Adrenal gland (tissue), 5 donors: ENCODE measurements around the gene POLL.

ENCODE experiments used
- CTCF ChIP-seq, 6 experiments: fragments of 450-650 bp in 4 of 6; fragments of 200-600 bp in 2 of 6; sonication (generic) in 1 of 6; IDR thresholded peaks; 1 replicate in 5 of 6; 2 replicates in 1 of 6; pipeline versions ENCODE4 v1.5.1 to v1.8.0; 2016 to 2021; ENCODE audit warnings: antibody characterized with exemption in 6 of 6, mild to moderate bottlenecking in 2 of 6, moderate library complexity in 1 of 6
- POLR2A ChIP-seq, 2 donors: fragments of 450-650 bp; IDR thresholded peaks; one replicate each; pipeline ENCODE4 v1.6.1; 2017; ENCODE audit warnings: antibody characterized with exemption in 2 of 2, mild to moderate bottlenecking in 2 of 2, moderate library complexity in 1 of 2
- donor health status: DM: no; HTN: no; CAD: no.

- TF ChIP-seq CTCF (IDR thresholded peaks at IDR 0.05) (no peak), POLR2A (IDR thresholded peaks at IDR 0.05) (no peak)
Measured at GRCh38 chr10:101612086-101612485, 24.0 kb upstream of the POLL start.
